Measurements from ENCODE around the gene KCNQ2. TPM values are rescaled to one million over a fixed set of nuclear protein-coding genes. Genes with fewer than 3 reads are reported as not detected.

KCNQ2 gene
- total RNA-seq, 2 donors from 2014 or later, result 0.46 to 35.6 TPM

DNA sequence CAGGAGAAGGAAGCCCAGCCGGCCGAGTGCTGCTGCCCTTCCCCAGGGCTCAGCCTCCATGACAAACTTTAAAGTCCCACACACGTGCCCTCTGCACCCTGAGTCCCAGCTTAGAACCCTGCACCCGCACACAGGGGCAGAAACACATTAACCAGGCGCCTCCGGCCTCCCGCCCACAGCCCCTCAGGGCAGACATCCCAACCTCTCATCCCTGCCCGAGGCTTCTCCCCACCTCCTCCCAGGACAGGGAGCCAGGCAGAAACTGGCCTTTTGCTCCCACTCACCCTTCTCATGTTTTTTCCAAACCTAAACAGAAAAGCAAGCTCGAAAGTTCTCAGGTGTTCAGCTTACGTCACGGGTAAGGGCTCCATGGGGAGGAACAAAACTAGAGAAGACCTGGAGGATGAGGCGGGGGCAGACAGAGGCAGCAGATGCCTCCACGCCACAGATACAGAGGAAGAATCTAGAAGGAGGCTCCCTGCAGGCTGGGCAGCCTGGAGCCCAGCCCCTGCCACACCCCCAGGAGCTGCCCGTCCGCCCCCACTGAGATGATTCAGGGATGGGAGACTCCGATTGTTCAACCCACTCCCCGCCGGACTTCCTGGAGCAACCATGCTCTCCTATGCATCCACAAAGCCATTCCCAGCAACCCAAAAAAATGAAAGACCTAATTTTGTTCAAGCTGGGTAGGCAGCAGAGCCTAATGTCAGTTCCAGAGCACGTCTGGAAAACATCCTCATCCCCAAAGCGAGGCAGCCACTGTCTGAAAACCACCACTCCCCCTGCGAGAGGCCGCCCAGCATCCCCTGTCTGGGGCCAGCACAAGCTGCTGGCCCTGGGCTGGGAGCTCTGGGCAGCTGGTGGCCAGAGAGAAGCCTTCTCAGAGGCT lies 8.8 kb downstream of the KCNQ2 start:
- H3K4me3 ChIP-seq, result no peak overlapping the region
- TF ChIP-seq, protein P1, sequence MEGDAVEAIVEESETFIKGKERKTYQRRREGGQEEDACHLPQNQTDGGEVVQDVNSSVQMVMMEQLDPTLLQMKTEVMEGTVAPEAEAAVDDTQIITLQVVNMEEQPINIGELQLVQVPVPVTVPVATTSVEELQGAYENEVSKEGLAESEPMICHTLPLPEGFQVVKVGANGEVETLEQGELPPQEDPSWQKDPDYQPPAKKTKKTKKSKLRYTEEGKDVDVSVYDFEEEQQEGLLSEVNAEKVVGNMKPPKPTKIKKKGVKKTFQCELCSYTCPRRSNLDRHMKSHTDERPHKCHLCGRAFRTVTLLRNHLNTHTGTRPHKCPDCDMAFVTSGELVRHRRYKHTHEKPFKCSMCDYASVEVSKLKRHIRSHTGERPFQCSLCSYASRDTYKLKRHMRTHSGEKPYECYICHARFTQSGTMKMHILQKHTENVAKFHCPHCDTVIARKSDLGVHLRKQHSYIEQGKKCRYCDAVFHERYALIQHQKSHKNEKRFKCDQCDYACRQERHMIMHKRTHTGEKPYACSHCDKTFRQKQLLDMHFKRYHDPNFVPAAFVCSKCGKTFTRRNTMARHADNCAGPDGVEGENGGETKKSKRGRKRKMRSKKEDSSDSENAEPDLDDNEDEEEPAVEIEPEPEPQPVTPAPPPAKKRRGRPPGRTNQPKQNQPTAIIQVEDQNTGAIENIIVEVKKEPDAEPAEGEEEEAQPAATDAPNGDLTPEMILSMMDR (IDR thresholded peaks at IDR 0.05), result no peak
- TF ChIP-seq POLR2A (IDR thresholded peaks at IDR 0.05), result no peak
- H3K36me3 ChIP-seq, result no peaks in the 10 kb centered on the region
- intact Hi-C loops (cut with DNase I), result no loop called here
- no peaks in the 10 kb centered on the region for H3K4me1 ChIP-seq (replicated peaks)
- peaks cover 21% of the 10 kb centered on the region for H3K27me3 ChIP-seq (replicated peaks; ENCODE audit: insufficient read depth)
- no peaks in the 10 kb centered on the region for H3K9me3 ChIP-seq
- no peak for DNase-seq (ENCODE audit: low spot score)
- no peak overlapping the region for H3K27ac ChIP-seq
- whole genome bisulfite sequencing, result 48% methylated on average over 22 of the region's 22 CpGs

DNA sequence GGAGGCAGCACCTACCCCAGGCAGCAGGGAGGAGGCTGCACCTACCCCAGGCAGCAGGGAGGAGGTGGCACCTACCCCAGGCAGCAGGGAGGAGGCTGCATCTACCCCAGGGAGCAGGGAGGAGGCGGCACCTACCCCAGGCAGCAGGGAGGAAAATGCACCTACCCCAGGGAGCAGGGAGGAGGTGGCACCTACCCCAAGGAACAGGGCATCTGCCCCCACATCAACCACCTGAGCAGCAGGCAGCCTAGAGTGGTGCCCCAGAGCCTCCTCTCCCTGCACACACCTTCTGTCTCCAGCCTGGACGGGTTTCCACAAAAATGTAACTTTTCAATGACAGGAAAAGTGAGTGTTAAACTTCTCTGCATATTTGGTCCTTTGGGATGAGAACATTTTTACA lies 10.2 kb downstream of the KCNQ2 start:
- DNase-seq (ENCODE audit: low spot score), result no peak
- intact Hi-C loops (cut with DNase I), result no loop called here
- Histone ChIP-seq H3K4me1 (replicated peaks) (no peaks in the 10 kb centered on the region), H3K36me3 (no peaks in the 10 kb centered on the region), H3K27me3 (replicated peaks; ENCODE audit: insufficient read depth) (peaks cover 28% of the 10 kb centered on the region), H3K9me3 (no peaks in the 10 kb centered on the region), H3K27ac (no peak overlapping the region), H3K4me3 (no peak overlapping the region)
- TF ChIP-seq POLR2AphosphoS5 (IDR thresholded peaks at IDR 0.05) (no peak), POLR2A (IDR thresholded peaks at IDR 0.05) (no peak)
- TF ChIP-seq, protein P1 (IDR thresholded peaks at IDR 0.05), result no peak
- 60% methylated on average over 2 of the region's 2 CpGs for WGBS

DNA sequence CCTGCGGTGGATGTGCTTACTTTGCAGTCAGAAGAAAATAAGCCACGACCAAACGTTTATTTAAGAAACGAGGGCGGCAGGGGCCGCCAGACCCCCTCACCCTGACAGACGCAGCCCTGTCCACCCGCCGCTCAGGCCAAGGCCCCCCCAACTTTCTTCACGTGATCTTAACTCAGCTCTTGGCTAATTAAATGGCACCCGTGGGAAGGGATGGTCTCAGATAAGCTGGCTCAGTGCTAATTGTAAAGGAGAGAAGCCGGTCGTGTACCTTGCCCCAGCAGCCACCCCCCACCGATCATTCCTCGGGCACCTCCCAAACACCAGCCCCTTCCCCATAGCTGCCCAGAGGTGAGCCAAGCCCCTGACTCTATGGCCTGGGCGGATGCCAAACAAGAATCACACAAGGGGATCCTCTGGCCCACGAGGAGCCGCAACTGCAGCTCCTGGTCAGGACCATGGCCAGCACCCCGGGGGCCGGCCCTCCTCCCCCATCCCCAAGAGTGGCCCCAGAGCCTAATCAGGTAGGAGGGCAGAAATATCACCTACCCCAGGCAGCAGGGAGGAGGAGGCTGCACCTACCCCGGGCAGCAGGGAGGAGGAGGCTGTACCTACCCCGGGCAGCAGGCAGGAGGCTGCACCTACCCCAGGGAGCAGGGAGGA lies 11.2 kb downstream of the KCNQ2 start:
- DNase-seq (ENCODE audit: low spot score), result no peak
- peaks cover 35% of the 10 kb centered on the region for H3K27me3 ChIP-seq (replicated peaks; ENCODE audit: insufficient read depth)

DNA sequence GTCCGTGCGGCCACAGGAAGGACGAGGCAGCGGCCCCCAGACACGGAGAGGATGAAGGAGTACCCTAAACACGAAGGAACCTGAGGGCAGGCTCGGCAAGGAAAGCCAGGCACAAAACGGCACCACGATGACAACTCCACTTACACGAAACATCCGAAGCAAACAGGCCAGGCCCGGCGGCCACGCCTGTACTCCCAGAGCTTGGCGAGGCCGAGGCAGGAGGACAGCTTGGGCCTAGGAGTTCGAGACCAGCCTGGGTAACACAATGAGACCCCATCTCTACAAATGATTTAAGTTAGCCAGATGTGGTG lies 13.4 kb downstream of the KCNQ2 start:
- Histone ChIP-seq H3K27me3 (replicated peaks; ENCODE audit: insufficient read depth) (peaks cover 54% of the 10 kb centered on the region), H3K36me3 (no peaks in the 10 kb centered on the region), H3K4me3 (no peak overlapping the region), H3K9me3 (no peaks in the 10 kb centered on the region), H3K4me1 (replicated peaks) (no peaks in the 10 kb centered on the region), H3K27ac (no peak overlapping the region)
- WGBS, result 80% methylated on average over 17 of the region's 17 CpGs
- no peak for DNase-seq (ENCODE audit: low spot score)
- TF ChIP-seq, protein P1 (IDR thresholded peaks at IDR 0.05), result no peak
- TF ChIP-seq POLR2AphosphoS5 (IDR thresholded peaks at IDR 0.05) (no peak), POLR2A (IDR thresholded peaks at IDR 0.05) (no peak)
- intact Hi-C loops (cut with DNase I), result no loop called here

More for the DNA sequence above, 11.2 kb downstream of the KCNQ2 start:
- TF ChIP-seq POLR2A (IDR thresholded peaks at IDR 0.05) (no peak), POLR2AphosphoS5 (IDR thresholded peaks at IDR 0.05) (no peak)
- TF ChIP-seq, protein P1 (IDR thresholded peaks at IDR 0.05), result no peak
- H3K4me1 ChIP-seq (replicated peaks), result no peaks in the 10 kb centered on the region
- no peaks in the 10 kb centered on the region for H3K36me3 ChIP-seq
- intact Hi-C loops (cut with DNase I), result no loop called here
- no peak overlapping the region for H3K4me3 ChIP-seq
- no peaks in the 10 kb centered on the region for H3K9me3 ChIP-seq
- WGBS, result 15% methylated on average over 11 of the region's 22 CpGs
- H3K27ac ChIP-seq, result no peak overlapping the region

Data from prostate gland (tissue), 2 donors.